Measurements from ENCODE around the gene MORN3. TPM values are rescaled to one million over a fixed set of nuclear protein-coding genes. Genes with fewer than 3 reads are reported as not detected.
A peak's percentile ranks its signal among the peaks of the same experiment; 100 is the strongest.
"Not testable (repeated sequence)": the region's sequence is repeated elsewhere in the genome, so short reads cannot be mapped to it uniquely, and the experiment has no call there.

MORN3 gene
- total RNA-seq, 4 donors from 2014 or later, result 1.5 to 4.5 (median 2.6) TPM

DNA sequence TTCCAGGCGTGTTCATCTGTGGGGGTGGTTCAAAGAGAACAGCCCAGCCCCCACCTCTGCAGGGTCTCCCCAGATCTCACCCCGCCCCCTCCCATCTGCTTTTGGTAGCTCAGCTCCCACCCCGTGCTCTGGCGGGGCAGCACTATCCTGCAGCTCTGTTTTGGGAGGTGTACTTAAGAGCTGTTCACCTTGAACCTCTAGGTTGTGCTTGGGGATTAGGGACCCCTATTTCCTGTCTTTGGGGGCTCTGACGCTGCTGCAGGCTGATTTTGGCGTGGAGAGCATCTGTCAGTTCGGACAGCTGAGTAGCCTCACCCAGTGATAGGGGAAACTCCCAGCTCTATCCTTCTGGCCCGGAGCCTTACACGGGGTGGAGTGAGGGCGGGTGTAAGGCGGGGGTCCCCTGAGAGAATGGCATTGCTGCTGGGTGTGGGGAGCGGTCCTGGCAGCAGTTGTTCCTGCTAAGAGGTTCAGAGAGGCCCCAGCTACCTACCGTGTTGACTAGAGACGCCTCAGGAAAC lies 43.9 kb upstream of the MORN3 start:
- peaks cover 25% of the 10 kb centered on the region for H3K4me1 ChIP-seq
- H3K4me3 ChIP-seq, result peak overlapping the region; percentile 89
- H3K9me3 ChIP-seq, result no peaks in the 10 kb centered on the region
- H3K27ac ChIP-seq, result no peak overlapping the region
- TF ChIP-seq, protein P1, sequence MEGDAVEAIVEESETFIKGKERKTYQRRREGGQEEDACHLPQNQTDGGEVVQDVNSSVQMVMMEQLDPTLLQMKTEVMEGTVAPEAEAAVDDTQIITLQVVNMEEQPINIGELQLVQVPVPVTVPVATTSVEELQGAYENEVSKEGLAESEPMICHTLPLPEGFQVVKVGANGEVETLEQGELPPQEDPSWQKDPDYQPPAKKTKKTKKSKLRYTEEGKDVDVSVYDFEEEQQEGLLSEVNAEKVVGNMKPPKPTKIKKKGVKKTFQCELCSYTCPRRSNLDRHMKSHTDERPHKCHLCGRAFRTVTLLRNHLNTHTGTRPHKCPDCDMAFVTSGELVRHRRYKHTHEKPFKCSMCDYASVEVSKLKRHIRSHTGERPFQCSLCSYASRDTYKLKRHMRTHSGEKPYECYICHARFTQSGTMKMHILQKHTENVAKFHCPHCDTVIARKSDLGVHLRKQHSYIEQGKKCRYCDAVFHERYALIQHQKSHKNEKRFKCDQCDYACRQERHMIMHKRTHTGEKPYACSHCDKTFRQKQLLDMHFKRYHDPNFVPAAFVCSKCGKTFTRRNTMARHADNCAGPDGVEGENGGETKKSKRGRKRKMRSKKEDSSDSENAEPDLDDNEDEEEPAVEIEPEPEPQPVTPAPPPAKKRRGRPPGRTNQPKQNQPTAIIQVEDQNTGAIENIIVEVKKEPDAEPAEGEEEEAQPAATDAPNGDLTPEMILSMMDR (IDR thresholded peaks at IDR 0.05), result no peak
- TF ChIP-seq POLR2A (IDR thresholded peaks at IDR 0.05) (no peak), POLR2AphosphoS5 (IDR thresholded peaks at IDR 0.05) (no peak), EP300 (IDR thresholded peaks at IDR 0.05) (no peak)
- no peaks in the 10 kb centered on the region for H3K27me3 ChIP-seq
- WGBS, result 9% methylated on average over 6 of the region's 14 CpGs
- peak; percentile 70 to 78 for DNase-seq (ENCODE audit: low spot score in 2 of 2)
- no peaks in the 10 kb centered on the region for H3K36me3 ChIP-seq

DNA sequence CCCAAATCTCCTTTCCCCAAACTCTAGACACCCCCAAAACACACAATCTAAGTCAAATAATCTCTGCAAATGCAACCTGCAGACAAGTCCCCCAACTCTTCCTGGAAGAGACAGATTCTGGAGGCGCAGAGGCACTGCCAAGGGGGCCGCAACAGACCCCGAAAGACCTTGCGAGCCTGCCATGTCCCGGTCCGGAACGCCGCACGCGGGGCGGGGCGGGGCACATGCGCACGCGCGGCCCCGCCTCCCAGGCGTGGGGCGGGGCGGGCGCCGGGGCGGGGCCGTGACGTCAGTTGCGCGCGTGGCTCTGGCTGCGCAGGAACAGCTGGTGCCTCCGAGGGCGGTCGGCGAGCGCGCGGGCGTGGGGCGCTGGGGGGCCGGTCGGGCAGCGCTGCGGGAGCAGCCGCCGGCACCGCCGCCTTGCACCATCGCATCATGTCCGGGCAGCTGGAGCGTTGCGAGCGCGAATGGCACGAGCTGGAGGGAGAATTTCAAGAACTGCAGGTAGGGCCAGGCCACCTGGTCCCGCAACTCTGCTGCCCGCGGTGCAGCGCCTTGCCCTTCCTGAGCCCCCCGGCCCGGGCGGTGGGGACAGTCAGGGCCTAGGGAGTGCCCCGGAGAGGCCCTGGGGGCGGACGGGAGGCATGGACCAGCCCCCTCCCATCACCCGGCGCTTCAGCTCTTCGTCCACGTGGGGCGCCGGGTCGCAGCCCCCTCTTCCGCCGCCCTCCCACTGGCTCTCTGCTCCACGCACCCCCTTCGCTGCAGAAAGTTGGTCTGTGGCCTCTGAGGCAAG lies 43.2 kb upstream of the MORN3 start, which contains the start of gene TMEM120B:
Gene TMEM120B, plus strand, starts transcription at position 292 of the 796 bp plus-strand sequence. Its CDS starts 144 bp downstream, at position 436.
- Histone ChIP-seq H3K36me3 (no peaks in the 10 kb centered on the region), H3K4me3 (peak within 1 kb of the TSS; percentile 89), H3K27ac (peak within 1 kb of the TSS; percentile 74), H3K4me1 (peaks cover 25% of the 10 kb centered on the region), H3K27me3 (no peaks in the 10 kb centered on the region), H3K9me3 (no peaks in the 10 kb centered on the region)
- 0% methylated on average over 17 of the region's 74 CpGs for WGBS
- TF ChIP-seq, protein P1 (IDR thresholded peaks at IDR 0.05), result no peak
- peak; percentile 44 to 69 for TF ChIP-seq POLR2A (IDR thresholded peaks at IDR 0.05)
- no peak for TF ChIP-seq POLR2AphosphoS5 (IDR thresholded peaks at IDR 0.05)
- peak; percentile 89 to 93 for DNase-seq (ENCODE audit: low spot score in 2 of 2)

DNA sequence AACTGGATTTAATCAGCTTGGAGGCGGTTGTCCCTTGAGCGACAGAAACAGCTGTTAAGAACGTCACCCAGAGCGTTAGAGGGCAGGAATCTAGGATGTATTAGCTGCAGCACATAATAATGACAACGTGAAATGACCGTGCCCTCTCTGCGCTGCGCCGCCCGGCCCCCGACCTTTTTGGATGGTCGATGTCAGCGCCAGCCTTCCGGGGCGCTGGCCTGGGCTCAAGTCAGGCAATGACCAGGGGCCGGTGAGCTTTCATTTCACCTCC lies 42.7 kb upstream of the MORN3 start:
- peak in 1 of 2 donors; percentile 70 for DNase-seq (ENCODE audit: low spot score in 2 of 2)
- TF ChIP-seq POLR2AphosphoS5 (IDR thresholded peaks at IDR 0.05), result no peak
- TF ChIP-seq EP300 (IDR thresholded peaks at IDR 0.05), result no peak
- WGBS, result 0% methylated on average over 16 of the region's 16 CpGs

DNA sequence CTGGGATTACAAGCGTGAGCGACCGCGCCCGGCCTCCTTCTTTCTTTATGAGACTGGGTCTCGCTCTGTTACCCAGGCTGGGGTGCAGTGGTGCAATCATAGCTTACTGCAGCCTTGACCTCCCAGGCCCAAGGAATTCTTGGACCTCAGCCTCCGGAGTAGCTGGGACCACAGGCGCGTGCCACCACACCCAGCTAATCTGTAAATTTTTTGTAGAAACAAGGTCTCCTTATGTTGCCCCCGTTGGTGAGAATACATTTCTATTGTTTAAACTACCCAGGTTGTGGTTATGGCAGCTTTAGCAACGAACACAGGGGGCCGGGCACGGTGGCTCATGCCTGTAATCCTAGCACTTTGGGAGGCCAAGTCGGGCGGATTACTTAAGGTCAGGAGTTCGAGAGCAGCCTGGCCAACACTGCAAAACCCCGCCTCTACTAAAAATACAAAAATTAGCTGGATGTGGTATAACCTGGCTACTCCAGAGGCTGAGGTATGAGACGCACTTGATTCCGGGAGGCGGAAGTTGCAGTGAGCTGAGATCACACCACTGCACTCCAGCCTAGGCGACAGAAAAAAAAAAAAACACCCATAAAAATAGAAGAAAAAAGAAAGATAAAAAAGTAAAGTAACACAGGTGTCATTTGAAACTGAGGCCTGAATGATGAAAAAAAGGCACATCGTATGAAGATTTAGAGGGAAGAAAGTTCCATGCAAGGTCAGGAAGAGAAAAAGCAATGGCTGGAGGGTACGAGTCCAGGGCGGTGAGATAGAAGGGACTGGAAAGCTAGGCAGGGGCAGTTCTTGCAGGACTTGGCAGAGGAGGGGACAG lies 42.1 kb upstream of the MORN3 start:
- H3K9me3 ChIP-seq, result no peaks in the 10 kb centered on the region
- no peaks in the 10 kb centered on the region for H3K36me3 ChIP-seq
- peaks cover 25% of the 10 kb centered on the region for H3K4me1 ChIP-seq
- peak overlapping the region; percentile 74 for H3K27ac ChIP-seq
- DNase-seq (ENCODE audit: low spot score in 2 of 2), result no peak
- TF ChIP-seq POLR2A (IDR thresholded peaks at IDR 0.05) (no peak), EP300 (IDR thresholded peaks at IDR 0.05) (no peak), POLR2AphosphoS5 (IDR thresholded peaks at IDR 0.05) (no peak)
- TF ChIP-seq, protein P1 (IDR thresholded peaks at IDR 0.05), result no peak
- H3K4me3 ChIP-seq, result peak overlapping the region; percentile 89
- 56% methylated on average over 24 of the region's 24 CpGs for WGBS
- H3K27me3 ChIP-seq, result no peaks in the 10 kb centered on the region

More for the DNA sequence above, 42.7 kb upstream of the MORN3 start:
- H3K4me3 ChIP-seq, result peak overlapping the region; percentile 89
- peaks cover 25% of the 10 kb centered on the region for H3K4me1 ChIP-seq
- no peaks in the 10 kb centered on the region for H3K27me3 ChIP-seq
- H3K36me3 ChIP-seq, result no peaks in the 10 kb centered on the region
- peak overlapping the region; percentile 74 for H3K27ac ChIP-seq
- no peaks in the 10 kb centered on the region for H3K9me3 ChIP-seq

DNA sequence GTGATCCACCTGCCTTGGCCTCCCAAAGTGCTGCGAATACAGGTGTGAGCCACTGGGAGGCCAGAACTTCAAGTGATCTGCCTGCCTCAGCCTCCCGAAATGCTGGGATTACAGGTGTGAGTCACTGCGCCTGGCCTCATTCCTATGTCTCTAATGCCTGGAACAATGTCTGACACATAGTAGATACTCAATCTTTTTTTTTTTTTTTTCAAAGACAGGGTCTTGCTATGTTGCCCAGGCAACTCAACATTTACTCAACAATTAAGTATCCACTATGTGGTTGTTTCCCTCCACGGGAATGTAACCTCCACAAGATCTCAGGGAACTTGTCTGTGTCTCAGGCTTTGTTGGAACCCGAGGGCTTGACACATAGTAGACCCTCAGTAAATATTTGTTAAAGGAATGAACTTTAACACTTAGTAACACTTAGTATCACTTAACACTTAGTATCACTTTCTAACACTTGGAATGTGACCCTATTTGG lies 40.1 kb upstream of the MORN3 start:
- H3K36me3 ChIP-seq, result no peaks in the 10 kb centered on the region
- TF ChIP-seq POLR2AphosphoS5 (IDR thresholded peaks at IDR 0.05) (no peak), POLR2A (IDR thresholded peaks at IDR 0.05) (no peak), EP300 (IDR thresholded peaks at IDR 0.05) (no peak)
- TF ChIP-seq, protein P1 (IDR thresholded peaks at IDR 0.05), result no peak
- H3K27ac ChIP-seq, result no peak overlapping the region
- no peaks in the 10 kb centered on the region for H3K9me3 ChIP-seq
- peaks cover 25% of the 10 kb centered on the region for H3K4me1 ChIP-seq
- H3K4me3 ChIP-seq, result no peak overlapping the region
- H3K27me3 ChIP-seq, result no peaks in the 10 kb centered on the region
- DNase-seq (ENCODE audit: low spot score in 2 of 2), result no peak
- 79% methylated on average over 5 of the region's 5 CpGs for WGBS

DNA sequence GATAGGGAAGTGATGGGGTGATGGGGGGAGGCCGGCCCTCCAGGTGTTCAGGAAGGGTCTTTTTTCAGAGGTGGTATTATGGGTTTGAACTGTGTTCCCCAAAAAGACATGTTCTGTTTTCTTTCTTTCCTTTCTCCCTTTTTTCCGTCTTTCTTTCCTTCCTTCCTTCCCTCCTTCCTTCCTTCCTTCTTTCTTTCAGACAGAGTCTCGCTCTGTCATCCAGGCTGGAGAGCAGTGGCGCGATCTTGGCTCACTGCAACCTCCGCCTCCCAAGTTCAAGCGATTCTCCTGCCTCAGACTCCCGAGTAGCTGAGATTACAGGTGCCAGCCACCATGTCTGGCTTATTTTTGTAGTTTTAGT lies 39.6 kb upstream of the MORN3 start:
- not testable (repeated sequence) for H3K27ac ChIP-seq; H3K27me3 ChIP-seq; DNase-seq (ENCODE audit: low spot score in 2 of 2); H3K4me3 ChIP-seq; H3K9me3 ChIP-seq; H3K36me3 ChIP-seq
- H3K4me1 ChIP-seq, result peaks cover 24% of the 10 kb centered on the region
- 84% methylated on average over 8 of the region's 8 CpGs for WGBS

Measured in suprapubic skin (tissue), 4 donors.